Measurements from ENCODE around the gene AKAP8.
"Not testable (repeated sequence)": the region's sequence is repeated elsewhere in the genome, so short reads cannot be mapped to it uniquely, and the experiment has no call there.

AKAP8 gene

DNA sequence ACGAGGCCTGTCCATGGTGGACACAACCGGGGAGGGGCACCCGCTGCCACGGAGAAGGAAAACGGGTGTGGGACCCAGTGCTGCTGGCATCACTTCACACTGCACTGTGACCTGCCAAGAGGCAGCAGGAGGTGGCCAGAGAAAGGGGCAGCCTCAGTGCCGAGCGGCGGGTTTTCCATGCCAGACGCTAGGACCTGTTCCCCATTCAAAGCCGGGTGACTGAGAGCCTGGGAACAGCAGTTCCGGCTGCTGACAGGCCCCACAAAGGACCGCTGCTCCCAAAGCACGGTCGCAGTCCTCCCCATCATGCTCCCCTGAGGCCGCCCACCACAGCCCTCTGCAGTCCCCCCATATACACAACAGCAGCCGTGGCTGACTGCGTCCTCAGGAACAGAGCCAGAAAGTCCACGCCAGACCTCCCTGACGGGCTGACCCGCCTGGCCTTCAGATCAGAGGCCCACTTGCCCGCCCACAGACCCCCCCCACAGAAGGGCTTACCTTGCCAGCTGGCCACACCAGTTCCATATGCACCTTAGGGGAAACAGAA, 5.4 kb downstream of the AKAP8 start:
- no peak for DNase-seq (ENCODE audit: extremely low read depth in 1 of 2, low read depth in 1 of 2)

GRCh38 chr19:15373644-15374043, 5.9 kb downstream of the AKAP8 start:
- no peak for DNase-seq (ENCODE audit: extremely low read depth in 1 of 2, low read depth in 1 of 2)

DNA sequence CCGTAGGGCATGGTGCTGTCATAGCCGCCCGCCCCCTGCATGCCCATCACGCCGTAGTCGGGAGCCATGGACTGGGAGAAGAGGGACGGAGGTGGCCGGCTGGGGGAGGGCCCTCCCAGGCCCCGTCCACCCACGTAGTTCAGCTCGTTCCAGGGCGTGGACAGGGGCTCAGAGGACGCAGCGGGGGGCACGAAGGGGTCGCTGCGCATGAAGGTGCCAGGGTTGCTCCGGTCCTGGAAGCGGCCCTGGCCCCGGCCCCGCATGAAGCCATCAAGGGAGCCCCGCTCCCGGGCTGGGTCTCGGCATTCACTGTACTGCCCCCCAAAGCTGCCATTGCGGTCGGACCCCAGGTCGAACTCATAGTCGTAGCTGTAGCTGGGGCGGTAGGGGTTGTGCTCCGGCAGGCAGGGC, 6.7 kb downstream of the AKAP8 start:
- DNase-seq (ENCODE audit: extremely low read depth in 1 of 2, low read depth in 1 of 2): no peak

GRCh38 chr19:15372470-15372869, 7.1 kb downstream of the AKAP8 start:
- no peak for DNase-seq (ENCODE audit: extremely low read depth in 1 of 2, low read depth in 1 of 2)

GRCh38 chr19:15371786-15372380, 7.7 kb downstream of the AKAP8 start:
- no peak for DNase-seq (ENCODE audit: extremely low read depth in 1 of 2, low read depth in 1 of 2)

DNA sequence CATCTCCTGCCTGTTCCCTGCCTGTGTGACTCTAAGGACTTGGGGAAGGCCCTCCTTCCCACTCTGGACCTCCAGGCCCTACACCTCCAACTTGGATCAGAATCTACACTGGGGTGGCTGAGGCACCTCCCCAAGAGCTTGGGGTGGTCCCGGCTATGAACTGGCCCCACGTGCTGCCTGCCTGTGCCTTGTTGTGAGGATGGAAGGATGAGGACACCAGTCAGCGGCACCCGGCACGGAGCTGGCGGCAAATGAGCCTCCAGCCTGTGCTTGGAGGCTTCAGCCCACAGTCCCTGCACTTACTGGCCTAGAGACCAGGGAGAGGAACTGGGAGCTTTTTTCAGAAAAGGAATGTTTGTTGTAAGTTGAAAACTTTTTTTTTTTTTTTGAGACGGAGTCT, 8.5 kb downstream of the AKAP8 start:
- DNase-seq (ENCODE audit: extremely low read depth in 1 of 2, low read depth in 1 of 2): no peak

DNA sequence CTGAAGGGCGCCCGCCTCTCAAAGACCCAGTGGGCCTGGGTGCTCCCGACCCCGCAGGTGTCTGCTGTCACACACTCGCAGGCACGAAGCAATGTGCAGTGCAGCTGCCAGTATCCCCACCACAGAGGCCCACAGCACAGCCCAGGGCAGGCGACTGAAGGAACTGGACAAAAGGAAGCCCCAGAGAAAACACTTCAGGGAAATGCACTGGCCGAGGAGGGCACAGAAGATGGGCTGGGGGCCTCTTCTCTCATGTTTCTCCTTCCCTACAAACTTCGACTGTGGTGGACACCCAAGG, 10.0 kb downstream of the AKAP8 start:
- no peak for DNase-seq (ENCODE audit: extremely low read depth in 1 of 2, low read depth in 1 of 2)

- DNase-seq (ENCODE audit: extremely low read depth in 1 of 2, low read depth in 1 of 2): no peak
Measured at GRCh38 chr19:15368798-15369593, 10.6 kb downstream of the AKAP8 start.

GRCh38 chr19:15368051-15368632, 11.4 kb downstream of the AKAP8 start:
- DNase-seq (ENCODE audit: extremely low read depth in 1 of 2, low read depth in 1 of 2): no peak

DNA sequence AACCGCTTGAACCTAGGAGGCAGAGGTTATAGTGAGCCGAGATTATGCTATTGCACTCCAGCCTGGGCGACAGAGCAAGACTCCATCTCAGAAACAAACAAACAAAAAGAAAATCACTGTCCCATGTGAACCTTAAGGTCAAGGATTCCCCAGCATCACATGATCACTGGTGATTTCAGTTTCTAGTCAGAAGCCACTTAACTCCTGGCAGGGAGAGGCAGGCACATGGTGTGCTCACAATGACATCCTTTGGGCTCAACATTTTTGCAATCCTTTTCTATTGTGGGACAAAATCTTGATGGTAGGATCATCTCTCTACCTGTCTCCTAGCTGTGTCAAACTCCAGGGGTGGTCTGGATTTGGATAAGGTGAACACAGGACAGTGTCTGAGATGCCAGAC, 12.1 kb downstream of the AKAP8 start:
- DNase-seq (ENCODE audit: extremely low read depth in 1 of 2, low read depth in 1 of 2): no peak

DNA sequence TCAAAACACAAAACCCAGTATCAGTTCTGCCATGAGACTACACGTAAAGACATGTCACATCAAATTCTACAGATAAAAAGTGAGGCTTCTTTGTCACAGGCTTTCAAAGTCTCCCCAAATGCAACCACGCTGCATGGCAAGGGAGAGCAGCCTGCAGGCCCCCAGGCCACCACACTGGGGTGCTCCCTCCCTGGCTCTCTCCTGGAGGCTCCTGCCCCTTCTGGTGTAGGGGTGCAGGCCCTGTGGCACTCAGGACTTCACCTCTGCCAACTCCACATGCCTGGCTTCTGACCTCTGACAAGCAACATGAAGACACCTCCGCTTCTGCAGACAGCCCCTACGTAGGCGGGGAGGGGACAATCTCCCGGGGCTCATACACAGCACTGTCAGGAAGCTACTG, 14.3 kb downstream of the AKAP8 start:
- DNase-seq (ENCODE audit: extremely low read depth in 1 of 2, low read depth in 1 of 2): no peak

- DNase-seq (ENCODE audit: extremely low read depth in 1 of 2, low read depth in 1 of 2): not testable (repeated sequence)
Measured at GRCh38 chr19:15363791-15364190, 15.8 kb downstream of the AKAP8 start.

DNA sequence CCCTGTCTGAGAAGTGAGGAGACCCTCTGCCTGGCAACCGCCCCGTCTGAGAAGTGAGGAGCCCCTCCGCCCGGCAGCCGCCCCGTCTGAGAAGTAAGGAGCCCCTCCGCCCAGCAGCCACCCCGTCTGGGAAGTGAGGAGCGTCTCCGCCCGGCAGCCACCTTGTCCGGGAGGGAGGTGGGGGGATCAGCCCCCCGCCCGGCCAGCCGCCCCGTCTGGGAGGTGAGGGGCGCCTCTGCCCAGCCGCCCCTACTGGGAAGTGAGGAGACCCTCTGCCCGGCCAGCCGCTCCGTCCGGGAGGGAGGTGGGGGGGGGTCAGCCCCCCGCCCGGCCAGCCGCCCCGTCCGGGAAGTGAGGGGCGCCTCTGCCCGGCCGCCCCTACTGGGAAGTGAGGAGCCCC, 16.5 kb downstream of the AKAP8 start:
- DNase-seq (ENCODE audit: extremely low read depth in 1 of 2, low read depth in 1 of 2): not testable (repeated sequence)

DNA sequence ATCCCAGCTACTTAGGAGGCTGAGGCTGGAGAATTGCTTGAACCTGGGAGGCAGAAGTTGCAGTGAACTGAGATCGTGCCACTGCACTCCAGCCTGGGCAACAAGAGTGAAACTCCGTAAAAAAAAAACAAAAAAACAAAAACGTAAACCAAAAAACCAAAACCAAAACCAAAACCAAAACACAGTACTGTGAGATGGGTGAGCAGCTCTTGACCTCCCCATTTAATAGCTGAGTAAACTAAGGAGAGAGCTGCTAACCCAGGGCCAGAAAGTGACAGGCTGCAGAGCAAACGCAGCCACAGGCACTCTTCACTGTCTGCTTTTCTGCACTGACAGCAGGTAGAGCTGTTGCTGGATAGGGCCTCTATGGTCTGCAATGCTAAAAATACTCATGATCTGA, 19.6 kb downstream of the AKAP8 start:
- DNase-seq (ENCODE audit: extremely low read depth in 1 of 2, low read depth in 1 of 2): not testable (repeated sequence)

DNA sequence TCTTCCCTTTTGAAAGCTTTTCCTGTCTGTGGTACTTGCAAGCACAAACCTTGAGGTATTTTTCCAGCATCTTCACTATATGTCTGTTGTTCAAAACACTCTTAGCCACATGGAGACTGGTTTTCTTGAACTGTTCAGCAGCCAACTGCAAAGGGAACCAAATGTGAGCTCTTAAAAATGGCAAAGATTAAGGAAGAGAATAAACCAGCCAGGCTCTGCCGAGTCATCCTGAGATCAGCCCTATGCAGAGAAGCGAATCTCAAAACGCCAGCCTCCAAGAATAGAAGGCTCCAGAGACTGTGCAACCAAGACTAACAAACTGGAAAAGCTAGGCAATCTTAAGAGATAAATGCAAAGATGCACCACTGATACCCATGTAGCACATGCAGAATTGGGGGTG, 20.7 kb downstream of the AKAP8 start:
- no peak for DNase-seq (ENCODE audit: extremely low read depth in 1 of 2, low read depth in 1 of 2)

DNA sequence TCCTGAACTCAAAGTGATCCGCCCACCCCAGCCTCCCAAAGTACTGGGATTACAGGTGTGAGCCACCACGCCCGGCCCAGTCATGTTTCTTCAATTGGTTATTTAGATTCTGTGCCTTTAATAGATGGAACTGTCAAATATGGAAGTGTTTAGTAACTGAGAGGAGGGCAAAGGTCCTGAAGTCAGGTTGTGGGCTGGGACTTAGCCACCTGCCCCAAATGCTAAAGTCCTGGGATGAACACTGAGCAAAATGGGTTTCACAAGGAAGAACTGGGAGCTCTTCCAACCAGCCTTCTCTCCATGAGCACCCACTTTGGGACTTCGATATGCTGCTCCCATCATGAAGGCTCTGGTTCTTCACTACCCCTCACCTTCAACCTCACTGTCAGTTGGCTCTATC, 21.7 kb downstream of the AKAP8 start:
- DNase-seq (ENCODE audit: extremely low read depth in 1 of 2, low read depth in 1 of 2): no peak

DNA sequence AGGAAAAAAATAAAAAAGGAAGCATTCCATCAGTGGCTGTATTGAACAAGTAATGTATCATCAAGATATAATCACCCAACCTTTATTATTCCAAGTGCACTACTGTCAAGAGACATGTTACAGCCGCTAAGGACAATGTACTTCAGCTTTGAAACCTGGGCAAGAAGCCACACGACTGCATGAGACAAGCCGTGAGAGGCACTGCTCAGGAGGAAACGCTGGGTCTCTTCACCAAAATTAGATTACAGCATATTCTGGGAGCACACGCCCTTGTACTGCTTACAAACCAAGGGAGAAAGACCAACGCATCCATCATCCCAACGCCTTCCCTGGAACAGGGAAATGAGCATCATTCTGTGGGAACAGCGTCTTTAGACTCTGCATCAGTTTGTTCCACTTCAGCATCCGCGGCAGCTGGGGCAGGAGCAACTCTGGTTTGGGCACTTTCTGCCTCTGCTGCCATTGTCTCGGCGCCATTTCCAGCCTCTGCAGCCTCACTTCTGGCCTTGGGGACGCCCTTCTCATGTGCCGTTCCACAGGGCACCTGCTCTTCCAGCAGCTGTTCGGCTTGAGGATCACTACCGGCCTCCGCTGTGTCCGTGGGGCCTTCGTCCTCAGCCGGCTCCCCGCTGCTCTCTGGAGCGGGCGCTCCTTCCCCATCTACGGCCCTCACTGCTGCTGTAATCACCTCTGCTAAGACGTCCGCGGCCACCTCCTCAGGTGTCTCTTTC, 24.9 kb downstream of the AKAP8 start:
- no peak for DNase-seq (ENCODE audit: extremely low read depth in 1 of 2, low read depth in 1 of 2)

- DNase-seq (ENCODE audit: extremely low read depth in 1 of 2, low read depth in 1 of 2): no peak
Measured at GRCh38 chr19:15353908-15354307, 25.7 kb downstream of the AKAP8 start.

DNA sequence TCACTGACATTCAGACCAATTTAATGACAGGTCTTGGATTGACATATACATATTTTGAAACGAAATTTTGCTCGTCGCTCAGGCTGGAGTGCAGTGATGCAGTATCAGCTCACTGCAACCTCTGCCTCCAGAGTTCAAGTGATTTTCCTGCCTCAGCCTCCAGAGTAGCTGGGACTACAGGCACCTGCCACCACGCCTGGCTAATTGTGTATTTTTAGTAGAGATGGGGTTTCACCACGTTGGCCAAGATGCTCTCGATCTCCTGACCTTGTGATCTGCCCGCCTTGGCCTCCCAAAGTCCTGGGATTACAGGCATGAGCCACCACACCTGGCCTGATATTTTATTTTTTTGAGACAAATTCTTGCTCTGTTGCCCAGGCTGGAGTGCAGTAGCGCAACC, 27.1 kb downstream of the AKAP8 start:
- not testable (repeated sequence) for DNase-seq (ENCODE audit: extremely low read depth in 1 of 2, low read depth in 1 of 2)

GRCh38 chr19:15341328-15341727, 38.3 kb downstream of the AKAP8 start:
- not testable (repeated sequence) for DNase-seq (ENCODE audit: extremely low read depth in 1 of 2, low read depth in 1 of 2)

- no peak for DNase-seq (ENCODE audit: extremely low read depth in 1 of 2, low read depth in 1 of 2)
Measured at GRCh38 chr19:15340086-15340485, 39.5 kb downstream of the AKAP8 start.

- no peak for DNase-seq (ENCODE audit: extremely low read depth in 1 of 2, low read depth in 1 of 2)
Measured at GRCh38 chr19:15337202-15337601, 42.4 kb downstream of the AKAP8 start.

Measured in activated CD8-positive, alpha-beta memory T cell treated with anti-CD3 and anti-CD28 coated beads for 1 hour (primary cell).